Liver (tissue), 9 donors: Measurements from ENCODE around the gene RABL2B. TPM values are rescaled to one million over a fixed set of nuclear protein-coding genes. Genes with fewer than 3 reads are reported as not detected.

ENCODE experiments used
- DNase-seq: peaks from one replicate; pipeline ENCODE4 v3.0.0-alpha.2; 2017; ENCODE audit warnings: low spot score
- H3K27ac ChIP-seq, 2 donors: one replicate each; pipeline ENCODE4 v1.7.0; 2013; ENCODE audit warnings: inconsistent platforms in 2 of 2, low read length in 2 of 2, control low read depth in 1 of 2, low read depth in 1 of 2, mild to moderate bottlenecking in 1 of 2
- H3K27me3 ChIP-seq, 4 donors: one replicate each; pipeline versions ENCODE4 v1.6.1 to v1.7.0; 2013; ENCODE audit warnings: low read length in 3 of 4, inconsistent platforms in 1 of 4, mild to moderate bottlenecking in 1 of 4, moderate library complexity in 1 of 4; ENCODE audit not compliant: control insufficient read depth in 4 of 4, insufficient read depth in 4 of 4
- H3K36me3 ChIP-seq, 4 donors: one replicate each; pipeline versions ENCODE4 v1.6.1 to v1.7.0; 2013; ENCODE audit warnings: low read length in 3 of 4, mild to moderate bottlenecking in 3 of 4, low read depth in 1 of 4, moderate library complexity in 1 of 4; ENCODE audit not compliant: control insufficient read depth in 4 of 4, insufficient read depth in 3 of 4
- H3K4me1 ChIP-seq, 4 donors: one replicate each; pipeline versions ENCODE4 v1.6.1 to v1.7.0; 2013; ENCODE audit warnings: low read length in 3 of 4, mild to moderate bottlenecking in 3 of 4, moderate library complexity in 1 of 4; ENCODE audit not compliant: control insufficient read depth in 4 of 4, insufficient read depth in 4 of 4
- H3K4me3 ChIP-seq, 3 donors: one replicate each; pipeline versions ENCODE4 v1.6.1 to v1.7.0; 2013; ENCODE audit warnings: low read length in 3 of 3, control low read depth in 1 of 3, low read depth in 1 of 3, mild to moderate bottlenecking in 1 of 3
- H3K9ac ChIP-seq, 2 donors: one replicate each; pipeline ENCODE4 v1.7.0; 2013; ENCODE audit warnings: low read length in 2 of 2, mild to moderate bottlenecking in 2 of 2, moderate library complexity in 2 of 2, control low read depth in 1 of 2, low read depth in 1 of 2
- H3K9me3 ChIP-seq, 4 donors: one replicate each; pipeline versions ENCODE4 v1.6.1 to v1.7.0; 2013; ENCODE audit warnings: low read length in 3 of 4; ENCODE audit not compliant: control insufficient read depth in 4 of 4
- FOXA1 ChIP-seq: IDR thresholded peaks from 2 replicates; pipeline ENCODE4 v1.6.1; 2016; ENCODE audit warnings: antibody characterized with exemption
- FOXA2 ChIP-seq: IDR thresholded peaks from 2 replicates; pipeline ENCODE4 v1.6.1; 2016; ENCODE audit warnings: antibody characterized with exemption
- GABPA ChIP-seq, 2 donors: IDR thresholded peaks in 1 of 2; conservative IDR thresholded peaks in 1 of 2; 2 replicates each; pipeline ENCODE4 v1.6.1; 2016; ENCODE audit warnings: antibody characterized with exemption in 2 of 2, mild to moderate bottlenecking in 1 of 2, moderate library complexity in 1 of 2
- NR2F2 ChIP-seq: IDR thresholded peaks from 2 replicates; pipeline ENCODE4 v1.6.1; 2016; ENCODE audit warnings: antibody characterized with exemption
- RXRA ChIP-seq, 2 donors: IDR thresholded peaks; 2 replicates each; pipeline ENCODE4 v1.6.1; 2017 to 2018; ENCODE audit warnings: antibody characterized with exemption in 2 of 2, mild to moderate bottlenecking in 1 of 2
- SP1 ChIP-seq: IDR thresholded peaks from 2 replicates; pipeline ENCODE4 v1.6.1; 2018; ENCODE audit warnings: antibody characterized with exemption, mild to moderate bottlenecking
- TAF1 ChIP-seq: conservative IDR thresholded peaks from 2 replicates; pipeline ENCODE4 v1.6.1; 2016; ENCODE audit warnings: antibody characterized with exemption, mild to moderate bottlenecking
- YY1 ChIP-seq: IDR thresholded peaks from 2 replicates; pipeline ENCODE4 v1.6.1; 2016; ENCODE audit warnings: antibody characterized with exemption, mild to moderate bottlenecking
- WGBS: extraction: QIAGEN DNeasy Blood & Tissue Kit; methylation state at CpG from one replicate; pipeline ENCODE4 v1.1.7; 2013; 5-methylcytosine and 5-hydroxymethylcytosine counted together
- polyA plus RNA-seq, 2 donors: library from polyadenylated mRNA; stranded (reverse) in 1 of 2; unstranded in 1 of 2; fragments of 200-250 nt in 1 of 2; fragments of >200 nt in 1 of 2; fragmentation: Nextera tagmentation in 1 of 2; extraction: Ambion mirVana in 1 of 2; gene quantifications; one replicate each; pipeline versions ENCODE4 v1.2.1 to v1.2.3, GENCODE V29; 2013 to 2015
- total RNA-seq, 2 donors: library from RNA; depleted of rRNA; stranded (reverse); fragments of >200 nt; gene quantifications; one replicate each; pipeline ENCODE4 v1.2.3, GENCODE V29; 2014
- TF ChIP-seq, protein P1 (sequence below): IDR thresholded peaks from 2 replicates; pipeline ENCODE4 v1.6.1; 2016; ENCODE audit warnings: antibody characterized with exemption
- TF ChIP-seq, protein P2 (sequence below): IDR thresholded peaks from 2 replicates; pipeline ENCODE4 v1.6.1; 2016; ENCODE audit warnings: antibody characterized with exemption
- TF ChIP-seq, protein P3 (sequence below): fragments of 150-350 bp; IDR thresholded peaks from 2 replicates; pipeline ENCODE4 v1.5.1; 2017; ENCODE audit warnings: improper control_type of control experiment, low read depth, low read length; ENCODE audit not compliant: missing input control
- TF ChIP-seq, protein P4 (sequence below): IDR thresholded peaks from 2 replicates; pipeline ENCODE4 v1.6.1; 2016; ENCODE audit warnings: antibody characterized with exemption
- TF ChIP-seq, protein P5 (sequence below): IDR thresholded peaks from 2 replicates; pipeline ENCODE4 v1.6.1; 2016; ENCODE audit warnings: antibody characterized with exemption, mild to moderate bottlenecking
- donor health status: healthy.
- donor health status: healthy.
- donor health status: healthy.
- donor health status: healthy.
- donor health status: healthy.

Gene RABL2B
- total and polyA plus RNA-seq, 4 donors, result 4.2 to 6.7 (median 5.5) TPM

DNA sequence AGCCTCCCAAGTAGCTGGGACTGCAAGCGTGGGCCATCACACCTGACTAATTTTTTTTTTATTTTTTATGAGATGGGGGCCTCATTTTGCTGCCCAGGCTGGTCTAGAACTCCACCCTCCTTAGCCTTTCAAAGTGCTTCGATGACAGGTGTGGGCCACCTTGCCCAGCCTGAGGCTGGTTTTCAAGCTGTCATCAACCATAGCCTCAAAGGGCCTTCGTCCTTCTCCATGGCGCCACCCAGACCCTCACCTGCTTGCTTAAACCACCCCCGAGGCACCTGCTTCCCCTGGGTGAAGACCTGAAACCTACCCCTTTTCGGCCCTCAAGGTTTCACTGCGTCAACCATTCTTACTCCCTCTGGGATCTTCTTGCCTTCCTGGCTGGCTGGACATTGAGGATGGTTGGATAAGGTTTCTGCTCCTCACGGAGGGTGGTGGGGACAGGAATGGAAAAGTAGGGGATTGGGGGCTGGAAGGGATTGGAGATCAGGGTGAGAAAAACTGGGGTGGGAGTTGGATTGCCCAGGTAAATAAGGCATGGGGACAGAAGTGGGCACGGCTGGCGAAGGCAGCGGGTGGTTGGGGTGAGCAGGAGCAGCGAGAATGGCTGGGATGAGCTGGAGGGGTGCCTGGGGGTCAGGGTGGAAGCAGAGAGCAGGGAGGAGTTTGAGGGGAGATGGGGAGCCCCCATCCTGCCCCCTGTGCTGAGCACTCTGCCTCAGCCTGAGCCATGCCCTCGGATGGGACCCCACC, 48.3 kb downstream of the RABL2B start (continued):
- TF ChIP-seq, protein P1, sequence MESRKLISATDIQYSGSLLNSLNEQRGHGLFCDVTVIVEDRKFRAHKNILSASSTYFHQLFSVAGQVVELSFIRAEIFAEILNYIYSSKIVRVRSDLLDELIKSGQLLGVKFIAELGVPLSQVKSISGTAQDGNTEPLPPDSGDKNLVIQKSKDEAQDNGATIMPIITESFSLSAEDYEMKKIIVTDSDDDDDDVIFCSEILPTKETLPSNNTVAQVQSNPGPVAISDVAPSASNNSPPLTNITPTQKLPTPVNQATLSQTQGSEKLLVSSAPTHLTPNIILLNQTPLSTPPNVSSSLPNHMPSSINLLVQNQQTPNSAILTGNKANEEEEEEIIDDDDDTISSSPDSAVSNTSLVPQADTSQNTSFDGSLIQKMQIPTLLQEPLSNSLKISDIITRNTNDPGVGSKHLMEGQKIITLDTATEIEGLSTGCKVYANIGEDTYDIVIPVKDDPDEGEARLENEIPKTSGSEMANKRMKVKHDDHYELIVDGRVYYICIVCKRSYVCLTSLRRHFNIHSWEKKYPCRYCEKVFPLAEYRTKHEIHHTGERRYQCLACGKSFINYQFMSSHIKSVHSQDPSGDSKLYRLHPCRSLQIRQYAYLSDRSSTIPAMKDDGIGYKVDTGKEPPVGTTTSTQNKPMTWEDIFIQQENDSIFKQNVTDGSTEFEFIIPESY, result no peak

DNA sequence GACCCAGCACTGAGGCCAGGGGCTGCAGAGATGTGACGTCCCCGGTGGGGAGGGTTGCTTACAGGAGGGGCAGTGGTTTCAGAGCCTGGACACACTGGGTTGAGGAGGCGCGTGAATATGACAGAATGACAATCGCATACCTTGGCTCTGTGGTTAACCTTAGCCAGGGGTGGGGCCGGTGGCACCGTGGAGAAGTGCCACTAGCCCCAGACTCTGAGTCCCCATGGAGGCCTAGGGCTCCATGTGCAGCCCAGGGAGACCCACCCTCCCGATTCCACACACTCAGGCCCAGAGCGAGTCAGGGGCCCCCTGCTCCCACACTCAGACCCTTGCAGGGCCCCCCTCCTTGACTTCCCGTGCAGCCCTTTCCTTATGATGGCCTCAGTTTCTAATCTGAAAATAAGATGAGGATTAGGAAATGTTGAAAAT, 49.1 kb downstream of the RABL2B start:
- no peak overlapping the region for H3K27ac ChIP-seq
- WGBS, result 87% methylated on average over 10 of the region's 10 CpGs
- DNase-seq, result no peak
- H3K9ac ChIP-seq, result no peak overlapping the region
- peaks cover 0 to 8% (median 0%) of the 10 kb centered on the region in 4 donors for H3K4me1 ChIP-seq
- no peaks in the 10 kb centered on the region for H3K27me3 ChIP-seq
- no peak overlapping the region for H3K4me3 ChIP-seq
- no peak for TF ChIP-seq GABPA (IDR thresholded peaks at IDR 0.05 in 1 of 2, conservative IDR thresholded peaks at IDR 0.05 in 1 of 2)
- TF ChIP-seq, protein P2, sequence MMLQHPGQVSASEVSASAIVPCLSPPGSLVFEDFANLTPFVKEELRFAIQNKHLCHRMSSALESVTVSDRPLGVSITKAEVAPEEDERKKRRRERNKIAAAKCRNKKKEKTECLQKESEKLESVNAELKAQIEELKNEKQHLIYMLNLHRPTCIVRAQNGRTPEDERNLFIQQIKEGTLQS, result no peak
- TF ChIP-seq RXRA (IDR thresholded peaks at IDR 0.05), result no peak
- TF ChIP-seq, protein P3, sequence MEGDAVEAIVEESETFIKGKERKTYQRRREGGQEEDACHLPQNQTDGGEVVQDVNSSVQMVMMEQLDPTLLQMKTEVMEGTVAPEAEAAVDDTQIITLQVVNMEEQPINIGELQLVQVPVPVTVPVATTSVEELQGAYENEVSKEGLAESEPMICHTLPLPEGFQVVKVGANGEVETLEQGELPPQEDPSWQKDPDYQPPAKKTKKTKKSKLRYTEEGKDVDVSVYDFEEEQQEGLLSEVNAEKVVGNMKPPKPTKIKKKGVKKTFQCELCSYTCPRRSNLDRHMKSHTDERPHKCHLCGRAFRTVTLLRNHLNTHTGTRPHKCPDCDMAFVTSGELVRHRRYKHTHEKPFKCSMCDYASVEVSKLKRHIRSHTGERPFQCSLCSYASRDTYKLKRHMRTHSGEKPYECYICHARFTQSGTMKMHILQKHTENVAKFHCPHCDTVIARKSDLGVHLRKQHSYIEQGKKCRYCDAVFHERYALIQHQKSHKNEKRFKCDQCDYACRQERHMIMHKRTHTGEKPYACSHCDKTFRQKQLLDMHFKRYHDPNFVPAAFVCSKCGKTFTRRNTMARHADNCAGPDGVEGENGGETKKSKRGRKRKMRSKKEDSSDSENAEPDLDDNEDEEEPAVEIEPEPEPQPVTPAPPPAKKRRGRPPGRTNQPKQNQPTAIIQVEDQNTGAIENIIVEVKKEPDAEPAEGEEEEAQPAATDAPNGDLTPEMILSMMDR, result no peak
- TF ChIP-seq, protein P4, sequence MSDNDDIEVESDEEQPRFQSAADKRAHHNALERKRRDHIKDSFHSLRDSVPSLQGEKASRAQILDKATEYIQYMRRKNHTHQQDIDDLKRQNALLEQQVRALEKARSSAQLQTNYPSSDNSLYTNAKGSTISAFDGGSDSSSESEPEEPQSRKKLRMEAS, result no peak
- TF ChIP-seq, protein P5, sequence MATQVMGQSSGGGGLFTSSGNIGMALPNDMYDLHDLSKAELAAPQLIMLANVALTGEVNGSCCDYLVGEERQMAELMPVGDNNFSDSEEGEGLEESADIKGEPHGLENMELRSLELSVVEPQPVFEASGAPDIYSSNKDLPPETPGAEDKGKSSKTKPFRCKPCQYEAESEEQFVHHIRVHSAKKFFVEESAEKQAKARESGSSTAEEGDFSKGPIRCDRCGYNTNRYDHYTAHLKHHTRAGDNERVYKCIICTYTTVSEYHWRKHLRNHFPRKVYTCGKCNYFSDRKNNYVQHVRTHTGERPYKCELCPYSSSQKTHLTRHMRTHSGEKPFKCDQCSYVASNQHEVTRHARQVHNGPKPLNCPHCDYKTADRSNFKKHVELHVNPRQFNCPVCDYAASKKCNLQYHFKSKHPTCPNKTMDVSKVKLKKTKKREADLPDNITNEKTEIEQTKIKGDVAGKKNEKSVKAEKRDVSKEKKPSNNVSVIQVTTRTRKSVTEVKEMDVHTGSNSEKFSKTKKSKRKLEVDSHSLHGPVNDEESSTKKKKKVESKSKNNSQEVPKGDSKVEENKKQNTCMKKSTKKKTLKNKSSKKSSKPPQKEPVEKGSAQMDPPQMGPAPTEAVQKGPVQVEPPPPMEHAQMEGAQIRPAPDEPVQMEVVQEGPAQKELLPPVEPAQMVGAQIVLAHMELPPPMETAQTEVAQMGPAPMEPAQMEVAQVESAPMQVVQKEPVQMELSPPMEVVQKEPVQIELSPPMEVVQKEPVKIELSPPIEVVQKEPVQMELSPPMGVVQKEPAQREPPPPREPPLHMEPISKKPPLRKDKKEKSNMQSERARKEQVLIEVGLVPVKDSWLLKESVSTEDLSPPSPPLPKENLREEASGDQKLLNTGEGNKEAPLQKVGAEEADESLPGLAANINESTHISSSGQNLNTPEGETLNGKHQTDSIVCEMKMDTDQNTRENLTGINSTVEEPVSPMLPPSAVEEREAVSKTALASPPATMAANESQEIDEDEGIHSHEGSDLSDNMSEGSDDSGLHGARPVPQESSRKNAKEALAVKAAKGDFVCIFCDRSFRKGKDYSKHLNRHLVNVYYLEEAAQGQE, result no peak
- TF ChIP-seq FOXA2, result no peak
- no peak for TF ChIP-seq YY1
- TF ChIP-seq SP1, result no peak
- no peak for TF ChIP-seq TAF1
- no peak for TF ChIP-seq FOXA1
- no peak for TF ChIP-seq NR2F2
- no peaks in the 10 kb centered on the region for H3K36me3 ChIP-seq
- no peaks in the 10 kb centered on the region for H3K9me3 ChIP-seq
